ENCODE results near the gene RNASE7.

Gene RNASE7

GRCh38 chr14:21070610-21071224, 28.6 kb downstream of the RNASE7 start (continued):
- peak; percentile 42 for TF ChIP-seq PRDM10 (tag by site-specific recombination; IDR thresholded peaks at IDR 0.05)
- TF ChIP-seq ZNF398 (tag by site-specific recombination; IDR thresholded peaks at IDR 0.05): peak; percentile 97
- TF ChIP-seq ZNF654 (tag by site-specific recombination; IDR thresholded peaks at IDR 0.05; ENCODE audit: low read depth): no peak
- peak; percentile 73; the same call in 1 of the 2 replicates for TF ChIP-seq ZBTB7A (tag by site-specific recombination; IDR thresholded peaks at IDR 0.05; ENCODE audit: low read depth)
- 0 out of 2 replicates have a peak, but pooled peaks have one; percentile 68 for TF ChIP-seq ZNF423 (tag by site-specific recombination; IDR thresholded peaks at IDR 0.05)
- TF ChIP-seq KLF1 (tag by site-specific recombination; IDR thresholded peaks at IDR 0.05): peak; percentile 51
- 0 out of 2 replicates have a peak, but pooled peaks have one; percentile 39 for TF ChIP-seq HIC1 (tag by site-specific recombination; IDR thresholded peaks at IDR 0.05)
- 0 out of 2 replicates have a peak, but pooled peaks have one; percentile 6 for TF ChIP-seq ZFHX2 (tag by site-specific recombination; conservative IDR thresholded peaks at IDR 0.05)
- no peak for TF ChIP-seq ZNF26 (tag by site-specific recombination; IDR thresholded peaks at IDR 0.05)
- TF ChIP-seq ZBTB8A (tag by site-specific recombination; IDR thresholded peaks at IDR 0.05): no peak
- no peak for TF ChIP-seq GFI1B (tag by site-specific recombination; IDR thresholded peaks at IDR 0.05)
- TF ChIP-seq BCL11B (tag by site-specific recombination; IDR thresholded peaks at IDR 0.05; ENCODE audit: low read depth): peak; percentile 75; the same call in 1 of the 2 replicates
- peak; percentile 54; the same call in 1 of the 2 replicates for TF ChIP-seq KLF16 (tag by site-specific recombination; IDR thresholded peaks at IDR 0.05)
- no peak for TF ChIP-seq ZNF768 (tag by site-specific recombination; IDR thresholded peaks at IDR 0.05)
- no peak for TF ChIP-seq ZNF544 (tag by site-specific recombination; IDR thresholded peaks at IDR 0.05)
- no peak for TF ChIP-seq KLF7 (tag by site-specific recombination; IDR thresholded peaks at IDR 0.05; ENCODE audit: borderline replicate concordance)
- no peak for TF ChIP-seq ZNF530 (tag by site-specific recombination; IDR thresholded peaks at IDR 0.05; ENCODE audit: low read depth)
- 0 out of 2 replicates have a peak, but pooled peaks have one; percentile 14 for TF ChIP-seq ZFP69B (tag by site-specific recombination; IDR thresholded peaks at IDR 0.05)
- TF ChIP-seq ZNF302 (tag by site-specific recombination; IDR thresholded peaks at IDR 0.05; ENCODE audit: low read depth): no peak
- TF ChIP-seq ZNF24 (tag by site-specific recombination; IDR thresholded peaks at IDR 0.05): peak; percentile 51; the same call in 1 of the 2 replicates
- no peak for TF ChIP-seq ZBTB21 (tag by site-specific recombination; IDR thresholded peaks at IDR 0.05)
- TF ChIP-seq ZNF48 (tag by site-specific recombination; IDR thresholded peaks at IDR 0.05): no peak
- TF ChIP-seq ZNF776 (tag by site-specific recombination; IDR thresholded peaks at IDR 0.05; ENCODE audit: borderline replicate concordance): no peak
- no peak for TF ChIP-seq MYNN (tag by site-specific recombination; IDR thresholded peaks at IDR 0.05; ENCODE audit: borderline replicate concordance)
- TF ChIP-seq ATF2 (tag by site-specific recombination; IDR thresholded peaks at IDR 0.05; ENCODE audit: low read depth): 0 out of 2 replicates have a peak, but pooled peaks have one; percentile 2
- TF ChIP-seq MEIS1 (CRISPR knock-in tag; IDR thresholded peaks at IDR 0.05; ENCODE audit: borderline replicate concordance): no peak
- no peak for TF ChIP-seq ZBTB26 (tag by site-specific recombination; optimal IDR thresholded peaks at IDR 0.05)
- TF ChIP-seq ZNF76 (tag by site-specific recombination; IDR thresholded peaks at IDR 0.05; ENCODE audit: borderline replicate concordance, low read depth): peak; percentile 50; the same call in 1 of the 2 replicates

Data from HEK293 (cell line).